GM12878 (cell line): ENCODE data around the gene LTC4S. TPM values are rescaled to one million over a fixed set of nuclear protein-coding genes. Genes with fewer than 3 reads are reported as not detected.

Experiments
- ATAC-seq: fragments of 200-7000 bp; cut with Tn5 transposase; 3 replicates; pipeline ENCODE4 v1.9.1; 2020; ENCODE audit warnings: mild to moderate bottlenecking, moderate library complexity
- BruUV-seq: library from RNA; stranded (reverse); fragments of 400-500 nt; replicated peaks from 2 replicates; lab custom pipeline; 2021; lab: Mats Ljungman, UMichigan
- CTCF ChIA-PET: fragments of 300-600 bp; sonication (Branson Sonifier 250); formaldehyde crosslinking; extraction: SDS; loops from one replicate; lab custom pipeline; 2021; ENCODE audit warnings: inconsistent platforms; lab: Yijun Ruan, JAX
- POLR2A ChIA-PET: fragments of 350-600 bp; formaldehyde crosslinking; extraction: SDS; loops from one replicate; lab custom pipeline; 2021; ENCODE audit warnings: inconsistent platforms; lab: Charles Lee
- RAD21 ChIA-PET: fragments of 300-600 bp; sonication (Branson Sonifier 250); formaldehyde crosslinking; loops from one replicate; lab custom pipeline; 2023; ENCODE audit warnings: antibody characterized with exemption; ENCODE audit not compliant: unreplicated experiment; lab: Charles Lee
- SMC1A ChIA-PET: fragments of 300-600 bp; sonication (Branson Sonifier 250); formaldehyde crosslinking; loops from one replicate; lab custom pipeline; 2023; ENCODE audit not compliant: unreplicated experiment, uncharacterized antibody; lab: Charles Lee
- DNase-seq: peaks from one replicate; pipeline ENCODE4 v3.0.0-alpha.2; 2011; ENCODE audit warnings: low read depth, low spot score
- FAIRE-seq: peaks from 3 replicates; lab custom pipeline; 2011; peaks lifted over from hg19 to GRCh38; lab: Jason Lieb, UNC
- H2AFZ ChIP-seq: 2 replicates; pipeline ENCODE4 v1.6.0; 2011; ENCODE audit warnings: low read depth, low read length, control low read depth; ENCODE audit not compliant: control insufficient read depth
- H3K27ac ChIP-seq: 2 replicates; pipeline ENCODE4 v1.5.1; 2011; ENCODE audit warnings: control low read depth; ENCODE audit not compliant: control insufficient read depth, insufficient read depth
- H3K27me3 ChIP-seq, 2 experiments: replicated peaks in 1 of 2; 2 replicates each; pipeline versions ENCODE4 v1.6.0 to v1.6.1; 2011; ENCODE audit warnings: low read length in 1 of 2; ENCODE audit not compliant: control insufficient read depth in 2 of 2, insufficient read depth in 2 of 2
- H3K36me3 ChIP-seq, 2 experiments: 2 replicates each; pipeline ENCODE4 v1.5.1; 2011; ENCODE audit warnings: low read length in 1 of 2; ENCODE audit not compliant: control insufficient read depth in 2 of 2, insufficient read depth in 2 of 2
- H3K4me1 ChIP-seq: 2 replicates; pipeline ENCODE4 v1.6.1; 2011; ENCODE audit warnings: mild to moderate bottlenecking, low read length, moderate library complexity, mixed read lengths; ENCODE audit not compliant: control insufficient read depth, insufficient read depth
- H3K4me2 ChIP-seq: 2 replicates; pipeline ENCODE4 v1.6.0; 2011; ENCODE audit warnings: control low read depth; ENCODE audit not compliant: control insufficient read depth, insufficient read depth
- H3K4me3 ChIP-seq: fragments of 200-600 bp; sonication (generic); 2 replicates; pipeline ENCODE4 v1.5.1; 2016
- H3K79me2 ChIP-seq: 2 replicates; pipeline ENCODE4 v1.6.0; 2011; ENCODE audit warnings: low read length; ENCODE audit not compliant: control insufficient read depth, insufficient read depth
- H3K9ac ChIP-seq: 2 replicates; pipeline ENCODE4 v1.8.0; 2011; ENCODE audit warnings: low read length, control low read depth, mixed read lengths; ENCODE audit not compliant: control insufficient read depth, insufficient read depth
- H3K9me3 ChIP-seq: replicated peaks from 3 replicates; pipeline ENCODE4 v1.5.1; 2011; ENCODE audit warnings: mild to moderate bottlenecking, low read length; ENCODE audit not compliant: control insufficient read depth, insufficient read depth
- H4K20me1 ChIP-seq: 2 replicates; pipeline ENCODE4 v1.6.0; 2011; ENCODE audit not compliant: control insufficient read depth, insufficient read depth
- CBX5 ChIP-seq: sonication (generic); IDR thresholded peaks from 2 replicates; pipeline ENCODE4 v1.6.1; 2016; ENCODE audit warnings: low read depth, moderate library complexity, mild to moderate bottlenecking, inconsistent platforms
- HDGF ChIP-seq: fragments of 450-650 bp; IDR thresholded peaks from 2 replicates; pipeline ENCODE4 v1.6.1; 2016; ENCODE audit warnings: antibody characterized with exemption
- JUNB ChIP-seq: IDR thresholded peaks from 2 replicates; pipeline ENCODE4 v1.6.1; 2016; ENCODE audit warnings: antibody characterized with exemption, mild to moderate bottlenecking
- KDM1A ChIP-seq: fragments of 200-600 bp; sonication (generic); IDR thresholded peaks from 2 replicates; pipeline ENCODE4 v1.6.1; 2016; ENCODE audit warnings: borderline replicate concordance
- POLR2AphosphoS2 ChIP-seq: IDR thresholded peaks from 2 replicates; pipeline ENCODE4 v1.6.1; 2011; ENCODE audit warnings: low read depth, mild to moderate bottlenecking, low read length, improper control_type of control experiment, moderate library complexity
- POLR2AphosphoS5 ChIP-seq: IDR thresholded peaks from 2 replicates; pipeline ENCODE4 v1.6.1; 2011; ENCODE audit warnings: mild to moderate bottlenecking, low read length, inconsistent platforms
- RUNX3 ChIP-seq: IDR thresholded peaks from 2 replicates; pipeline ENCODE4 v1.6.1; 2012; ENCODE audit warnings: low read length, inconsistent platforms
- SIN3A ChIP-seq: IDR thresholded peaks from 2 replicates; pipeline ENCODE4 v1.6.1; 2012; ENCODE audit warnings: low read depth, low read length, improper control_type of control experiment
- TCF12 ChIP-seq: IDR thresholded peaks from 2 replicates; pipeline ENCODE4 v1.6.1; 2011; ENCODE audit warnings: low read depth, mild to moderate bottlenecking, low read length
- YY1 ChIP-seq: IDR thresholded peaks from 2 replicates; pipeline ENCODE4 v1.6.1; 2011; ENCODE audit warnings: low read depth, mild to moderate bottlenecking, low read length
- WGBS: methylation state at CpG from one replicate; pipeline ENCODE4 v1.1.6; 2016; ENCODE audit warnings: low lambda C conversion rate; ENCODE audit not compliant: insufficient replicate concordance, insufficient coverage; ENCODE audit errors: missing lambda C conversion rate; 5-methylcytosine and 5-hydroxymethylcytosine counted together
- in situ Hi-C: fragments of 300-500 bp; cut with MboI; formaldehyde crosslinking; loops from 9 replicates; pipeline ENCODE4 v1.14.3; 2018; ENCODE audit warnings: mixed read lengths
- intact Hi-C: fragments of 100-400 bp; cut with micrococcal nuclease; formaldehyde crosslinking; loops from one replicate; pipeline ENCODE4 v1.14.2; 2022; ENCODE audit not compliant: unreplicated experiment
- polyA plus RNA-seq, 11 experiments: library from polyadenylated mRNA; depleted of rRNA in 4 of 11; unstranded in 6 of 11; stranded (reverse) in 5 of 11; fragments of >200 nt; fragmentation: Nextera tagmentation in 4 of 11; fragmentation: Illumina TruSeq in 1 of 11; extraction: Ambion mirVana in 4 of 11; extraction: Trizol in 1 of 11; gene quantifications; 1 replicate in 1 of 11; 2 replicates in 10 of 11; pipeline versions ENCODE4 v1.2.1 to v1.2.3, GENCODE V29; 2011 to 2016; ENCODE audit warnings: inconsistent platforms in 2 of 11, missing spikeins in 2 of 11, low read depth in 1 of 11
- total RNA-seq, 4 experiments: library from RNA; depleted of rRNA in 3 of 4; stranded (reverse); fragments of >200 nt in 3 of 4; fragmentation: Illumina TruSeq in 1 of 4; extraction: Trizol in 1 of 4; gene quantifications; 2 replicates each; pipeline versions ENCODE4 v1.2.1 to v1.2.3, GENCODE V29; 2013 to 2021
- TF ChIP-seq, protein P1 (sequence below): fragments of 450-650 bp; IDR thresholded peaks from 2 replicates; pipeline ENCODE4 v1.6.1; 2017; ENCODE audit warnings: mild to moderate bottlenecking, low read depth, inconsistent platforms; ENCODE audit not compliant: poor library complexity, severe bottlenecking
- TF ChIP-seq, protein P2 (sequence below): fragments of 450-650 bp; IDR thresholded peaks from 2 replicates; pipeline ENCODE4 v1.6.1; 2016; ENCODE audit warnings: mild to moderate bottlenecking
- TF ChIP-seq, protein P3 (sequence below): fragments of 450-650 bp; IDR thresholded peaks from 2 replicates; pipeline ENCODE4 v1.6.1; 2017; ENCODE audit warnings: mild to moderate bottlenecking, moderate library complexity

LTC4S gene
- total and polyA plus RNA-seq, 10 of the 15 experiments (the other 5 are each of a cell fraction or from before 2014, with no cell fraction given) = 0.78 to 3.6 (median 1.8) TPM; not detected in 5

DNA sequence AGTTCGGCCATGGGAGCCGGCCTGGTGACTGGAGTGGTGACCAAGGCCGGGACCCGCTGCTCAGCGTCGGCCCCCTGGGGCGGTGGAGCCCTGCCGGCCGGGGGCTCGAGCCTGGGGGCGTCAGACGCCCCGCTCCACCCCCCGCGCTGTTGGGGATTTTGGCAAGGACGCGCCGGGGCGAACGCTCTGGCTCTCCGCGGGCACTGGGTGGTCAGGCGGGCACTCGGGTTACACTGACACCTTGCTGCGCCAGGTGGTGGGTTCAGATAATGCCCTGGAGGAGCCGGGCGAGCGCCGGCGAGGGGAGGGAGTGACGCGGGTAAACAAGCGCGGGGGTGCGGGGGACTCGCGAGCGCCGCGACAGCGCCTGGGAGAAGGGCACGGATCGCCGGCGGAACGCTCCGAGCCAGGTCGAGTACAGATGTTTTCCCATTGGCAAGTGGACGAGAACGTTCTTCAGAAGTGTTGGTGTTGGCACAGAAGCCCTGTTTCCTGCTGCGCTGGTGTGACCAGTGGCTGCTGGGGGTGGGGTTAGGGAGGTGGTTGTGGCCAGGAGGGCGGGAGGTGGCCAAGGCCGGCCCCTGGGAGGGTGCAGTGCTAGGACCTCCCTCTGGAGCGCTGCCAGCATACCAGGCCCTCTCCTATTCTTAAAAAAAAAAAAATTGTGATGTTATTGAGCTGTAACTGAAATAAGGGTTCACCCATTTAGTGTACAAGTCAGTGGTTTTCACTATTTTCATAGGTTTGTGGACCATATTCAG is 27.7 kb downstream of the LTC4S start:
- Histone ChIP-seq H3K9ac (peak overlapping the region; percentile 92), H3K4me1 (peaks cover 37% of the 10 kb centered on the region), H3K9me3 (no peaks in the 10 kb centered on the region), H3K36me3 (peaks cover 16 to 20% of the 10 kb centered on the region in 2 experiments), H3K79me2 (peaks cover 29% of the 10 kb centered on the region), H3K4me2 (peak overlapping the region; percentile 99), H4K20me1 (peaks cover 17% of the 10 kb centered on the region), H3K27ac (peak overlapping the region; percentile 96), H3K4me3 (peak overlapping the region; percentile 93), H3K27me3 (no peaks in the 10 kb centered on the region), H2AFZ (peak overlapping the region; percentile 47)
- BruUV-seq = no TSS peak
- ATAC-seq (peak; percentile 74), DNase-seq (no peak), FAIRE-seq (peak; percentile 91)
- CTCF ChIA-PET = interaction anchor here (1.0 to 1.8 kb wide), 2 partner anchors 20 to 39 kb away, joined by 4 to 6 read pairs; no protein-coding TSS in a partner anchor
- SMC1A ChIA-PET = interaction anchor here (0.9 to 1.1 kb wide), 3 partner anchors 12 to 58 kb away, joined by 3 to 4 read pairs (median 3); partner anchors contain the start of gene LTC4S
- in situ Hi-C loops = loop anchor here (25.0 kb wide), 1 partner anchor 991 kb away; the partner anchor contains the start of gene MGAT1
- intact Hi-C loops = loop anchor here (2.0 kb wide), 1 partner anchor 37 kb away; the partner anchor contains the start of gene MRNIP
- under 1% methylated on average over 49 of the region's 54 CpGs for WGBS
- POLR2A ChIA-PET = interaction anchor here (0.6 to 2.0 kb wide), 11 partner anchors 9 to 199 kb away, joined by 3 to 7 read pairs (median 4); partner anchors contain the start of genes HNRNPH1 and MRNIP
- RAD21 ChIA-PET = interaction anchor here (0.9 kb wide), 1 partner anchor 16 kb away, joined by 4 read pairs; no protein-coding TSS in a partner anchor
- TF ChIP-seq, protein P1, sequence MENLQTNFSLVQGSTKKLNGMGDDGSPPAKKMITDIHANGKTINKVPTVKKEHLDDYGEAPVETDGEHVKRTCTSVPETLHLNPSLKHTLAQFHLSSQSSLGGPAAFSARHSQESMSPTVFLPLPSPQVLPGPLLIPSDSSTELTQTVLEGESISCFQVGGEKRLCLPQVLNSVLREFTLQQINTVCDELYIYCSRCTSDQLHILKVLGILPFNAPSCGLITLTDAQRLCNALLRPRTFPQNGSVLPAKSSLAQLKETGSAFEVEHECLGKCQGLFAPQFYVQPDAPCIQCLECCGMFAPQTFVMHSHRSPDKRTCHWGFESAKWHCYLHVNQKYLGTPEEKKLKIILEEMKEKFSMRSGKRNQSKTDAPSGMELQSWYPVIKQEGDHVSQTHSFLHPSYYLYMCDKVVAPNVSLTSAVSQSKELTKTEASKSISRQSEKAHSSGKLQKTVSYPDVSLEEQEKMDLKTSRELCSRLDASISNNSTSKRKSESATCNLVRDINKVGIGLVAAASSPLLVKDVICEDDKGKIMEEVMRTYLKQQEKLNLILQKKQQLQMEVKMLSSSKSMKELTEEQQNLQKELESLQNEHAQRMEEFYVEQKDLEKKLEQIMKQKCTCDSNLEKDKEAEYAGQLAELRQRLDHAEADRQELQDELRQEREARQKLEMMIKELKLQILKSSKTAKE = peak; percentile 30
- peak; percentile 89 for TF ChIP-seq POLR2AphosphoS5
- TF ChIP-seq HDGF = peak; percentile 87; the same call in 1 of the 2 replicates
- TF ChIP-seq, protein P2, sequence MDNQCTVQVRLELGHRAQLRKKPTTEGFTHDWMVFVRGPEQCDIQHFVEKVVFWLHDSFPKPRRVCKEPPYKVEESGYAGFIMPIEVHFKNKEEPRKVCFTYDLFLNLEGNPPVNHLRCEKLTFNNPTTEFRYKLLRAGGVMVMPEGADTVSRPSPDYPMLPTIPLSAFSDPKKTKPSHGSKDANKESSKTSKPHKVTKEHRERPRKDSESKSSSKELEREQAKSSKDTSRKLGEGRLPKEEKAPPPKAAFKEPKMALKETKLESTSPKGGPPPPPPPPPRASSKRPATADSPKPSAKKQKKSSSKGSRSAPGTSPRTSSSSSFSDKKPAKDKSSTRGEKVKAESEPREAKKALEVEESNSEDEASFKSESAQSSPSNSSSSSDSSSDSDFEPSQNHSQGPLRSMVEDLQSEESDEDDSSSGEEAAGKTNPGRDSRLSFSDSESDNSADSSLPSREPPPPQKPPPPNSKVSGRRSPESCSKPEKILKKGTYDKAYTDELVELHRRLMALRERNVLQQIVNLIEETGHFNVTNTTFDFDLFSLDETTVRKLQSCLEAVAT = peak; percentile 66
- TF ChIP-seq SIN3A = peak; percentile 28; the same call in 1 of the 2 replicates
- TF ChIP-seq YY1 = peak; percentile 32; the same call in 1 of the 2 replicates
- TF ChIP-seq, protein P3, sequence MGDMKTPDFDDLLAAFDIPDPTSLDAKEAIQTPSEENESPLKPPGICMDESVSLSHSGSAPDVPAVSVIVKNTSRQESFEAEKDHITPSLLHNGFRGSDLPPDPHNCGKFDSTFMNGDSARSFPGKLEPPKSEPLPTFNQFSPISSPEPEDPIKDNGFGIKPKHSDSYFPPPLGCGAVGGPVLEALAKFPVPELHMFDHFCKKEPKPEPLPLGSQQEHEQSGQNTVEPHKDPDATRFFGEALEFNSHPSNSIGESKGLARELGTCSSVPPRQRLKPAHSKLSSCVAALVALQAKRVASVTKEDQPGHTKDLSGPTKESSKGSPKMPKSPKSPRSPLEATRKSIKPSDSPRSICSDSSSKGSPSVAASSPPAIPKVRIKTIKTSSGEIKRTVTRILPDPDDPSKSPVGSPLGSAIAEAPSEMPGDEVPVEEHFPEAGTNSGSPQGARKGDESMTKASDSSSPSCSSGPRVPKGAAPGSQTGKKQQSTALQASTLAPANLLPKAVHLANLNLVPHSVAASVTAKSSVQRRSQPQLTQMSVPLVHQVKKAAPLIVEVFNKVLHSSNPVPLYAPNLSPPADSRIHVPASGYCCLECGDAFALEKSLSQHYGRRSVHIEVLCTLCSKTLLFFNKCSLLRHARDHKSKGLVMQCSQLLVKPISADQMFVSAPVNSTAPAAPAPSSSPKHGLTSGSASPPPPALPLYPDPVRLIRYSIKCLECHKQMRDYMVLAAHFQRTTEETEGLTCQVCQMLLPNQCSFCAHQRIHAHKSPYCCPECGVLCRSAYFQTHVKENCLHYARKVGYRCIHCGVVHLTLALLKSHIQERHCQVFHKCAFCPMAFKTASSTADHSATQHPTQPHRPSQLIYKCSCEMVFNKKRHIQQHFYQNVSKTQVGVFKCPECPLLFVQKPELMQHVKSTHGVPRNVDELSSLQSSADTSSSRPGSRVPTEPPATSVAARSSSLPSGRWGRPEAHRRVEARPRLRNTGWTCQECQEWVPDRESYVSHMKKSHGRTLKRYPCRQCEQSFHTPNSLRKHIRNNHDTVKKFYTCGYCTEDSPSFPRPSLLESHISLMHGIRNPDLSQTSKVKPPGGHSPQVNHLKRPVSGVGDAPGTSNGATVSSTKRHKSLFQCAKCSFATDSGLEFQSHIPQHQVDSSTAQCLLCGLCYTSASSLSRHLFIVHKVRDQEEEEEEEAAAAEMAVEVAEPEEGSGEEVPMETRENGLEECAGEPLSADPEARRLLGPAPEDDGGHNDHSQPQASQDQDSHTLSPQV = no peak
- TF ChIP-seq JUNB = no peak
- peak; percentile 88; the same call in 1 of the 2 replicates for TF ChIP-seq POLR2AphosphoS2
- 0 out of 2 replicates have a peak, but pooled peaks have one; percentile 31 for TF ChIP-seq TCF12
- peak; percentile 32; the same call in 1 of the 2 replicates for TF ChIP-seq RUNX3
- no peak for TF ChIP-seq CBX5
- TF ChIP-seq KDM1A = no peak
